Measurements from ENCODE around the gene ZBTB7C.

- TF ChIP-seq, protein P1, sequence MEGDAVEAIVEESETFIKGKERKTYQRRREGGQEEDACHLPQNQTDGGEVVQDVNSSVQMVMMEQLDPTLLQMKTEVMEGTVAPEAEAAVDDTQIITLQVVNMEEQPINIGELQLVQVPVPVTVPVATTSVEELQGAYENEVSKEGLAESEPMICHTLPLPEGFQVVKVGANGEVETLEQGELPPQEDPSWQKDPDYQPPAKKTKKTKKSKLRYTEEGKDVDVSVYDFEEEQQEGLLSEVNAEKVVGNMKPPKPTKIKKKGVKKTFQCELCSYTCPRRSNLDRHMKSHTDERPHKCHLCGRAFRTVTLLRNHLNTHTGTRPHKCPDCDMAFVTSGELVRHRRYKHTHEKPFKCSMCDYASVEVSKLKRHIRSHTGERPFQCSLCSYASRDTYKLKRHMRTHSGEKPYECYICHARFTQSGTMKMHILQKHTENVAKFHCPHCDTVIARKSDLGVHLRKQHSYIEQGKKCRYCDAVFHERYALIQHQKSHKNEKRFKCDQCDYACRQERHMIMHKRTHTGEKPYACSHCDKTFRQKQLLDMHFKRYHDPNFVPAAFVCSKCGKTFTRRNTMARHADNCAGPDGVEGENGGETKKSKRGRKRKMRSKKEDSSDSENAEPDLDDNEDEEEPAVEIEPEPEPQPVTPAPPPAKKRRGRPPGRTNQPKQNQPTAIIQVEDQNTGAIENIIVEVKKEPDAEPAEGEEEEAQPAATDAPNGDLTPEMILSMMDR (IDR thresholded peaks at IDR 0.05): no peak
- TF ChIP-seq POLR2A (IDR thresholded peaks at IDR 0.05): no peak
- TF ChIP-seq EP300 (IDR thresholded peaks at IDR 0.05): no peak
Observed at GRCh38 chr18:48048251-48048650, 360.9 kb downstream of the ZBTB7C start.
